HepG2 (cell line): Measurements from ENCODE around the gene RASSF7. TPM values are rescaled to one million over a fixed set of nuclear protein-coding genes. Genes with fewer than 3 reads are reported as not detected.

ENCODE experiments used
- GMEB1 ChIP-seq: sonication (generic); formaldehyde crosslinking; IDR thresholded peaks from 2 replicates; pipeline ENCODE4 v1.5.1; 2020; ENCODE audit warnings: missing genetic modification reagents, mild to moderate bottlenecking, borderline replicate concordance
- HIVEP1 ChIP-seq: sonication (generic); formaldehyde crosslinking; IDR thresholded peaks from 2 replicates; pipeline ENCODE4 v1.4.0; 2020; ENCODE audit warnings: mild to moderate bottlenecking, missing genetic modification reagents
- KDM2A ChIP-seq: sonication (generic); formaldehyde crosslinking; IDR thresholded peaks from 2 replicates; pipeline ENCODE4 v1.4.0; 2020; ENCODE audit warnings: low read depth, missing genetic modification reagents, borderline replicate concordance
- NFAT5 ChIP-seq: sonication (generic); formaldehyde crosslinking; IDR thresholded peaks from 2 replicates; pipeline ENCODE4 v1.4.0; 2020; ENCODE audit warnings: missing genetic modification reagents
- NKX3-1 ChIP-seq: sonication (generic); formaldehyde crosslinking; IDR thresholded peaks from 2 replicates; pipeline ENCODE4 v1.5.0; 2020; ENCODE audit warnings: missing genetic modification reagents
- RBFOX2 ChIP-seq: fragments of 200-400 bp; formaldehyde crosslinking; IDR thresholded peaks from 2 replicates; pipeline ENCODE4 v1.6.1; 2017; ENCODE audit warnings: low read depth, mild to moderate bottlenecking, low read length
- SAP130 ChIP-seq: IDR thresholded peaks from 2 replicates; pipeline ENCODE4 v1.6.1; 2016; ENCODE audit warnings: low read depth
- YEATS2 ChIP-seq: sonication (generic); formaldehyde crosslinking; IDR thresholded peaks from 2 replicates; pipeline ENCODE4 v1.4.0; 2020; ENCODE audit warnings: missing genetic modification reagents, borderline replicate concordance
- ZBTB7A ChIP-seq: sonication (generic); formaldehyde crosslinking; IDR thresholded peaks from 2 replicates; pipeline ENCODE4 v1.8.0; 2022; ENCODE audit warnings: mild to moderate bottlenecking, missing genetic modification reagents
- ZFY ChIP-seq: sonication (generic); formaldehyde crosslinking; IDR thresholded peaks from 2 replicates; pipeline ENCODE4 v1.4.0; 2020; ENCODE audit warnings: missing genetic modification reagents
- ZMYM2 ChIP-seq: sonication (generic); formaldehyde crosslinking; IDR thresholded peaks from 2 replicates; pipeline ENCODE4 v1.8.0; 2022; ENCODE audit warnings: mild to moderate bottlenecking, missing genetic modification reagents
- ZNF383 ChIP-seq: sonication (generic); formaldehyde crosslinking; IDR thresholded peaks from 2 replicates; pipeline ENCODE4 v1.4.0; 2020; ENCODE audit warnings: missing genetic modification reagents, mild to moderate bottlenecking, borderline replicate concordance
- ZNF775 ChIP-seq: sonication (generic); formaldehyde crosslinking; IDR thresholded peaks from 2 replicates; pipeline ENCODE4 v1.4.0; 2020; ENCODE audit warnings: missing genetic modification reagents, mild to moderate bottlenecking, moderate library complexity, borderline replicate concordance
- polyA plus RNA-seq, 8 experiments: library from polyadenylated mRNA; depleted of rRNA in 3 of 8; stranded (reverse) in 7 of 8; unstranded in 1 of 8; fragments of >200 nt; fragmentation: Illumina TruSeq in 4 of 8; extraction: Trizol in 4 of 8; gene quantifications; 2 replicates each; pipeline versions ENCODE4 v1.2.1 to v1.2.3, GENCODE V29; 2011 to 2016; ENCODE audit warnings: low read depth in 4 of 8, missing spikeins in 1 of 8, mixed read lengths in 1 of 8; ENCODE audit not compliant: insufficient read depth in 1 of 8
- total RNA-seq, 5 experiments: library from RNA; depleted of rRNA; stranded (reverse); fragments of >200 nt; fragmentation: Illumina TruSeq; extraction: Trizol; gene quantifications; 2 replicates each; pipeline ENCODE4 v1.2.3, GENCODE V29; 2016; ENCODE audit warnings: low read depth in 1 of 5
- TF ChIP-seq, protein P1 (sequence below): sonication (generic); formaldehyde crosslinking; IDR thresholded peaks from 2 replicates; pipeline ENCODE4 v1.4.0; 2020; ENCODE audit warnings: mild to moderate bottlenecking, missing genetic modification reagents
- TF ChIP-seq, protein P2 (sequence below): sonication (generic); formaldehyde crosslinking; IDR thresholded peaks from 2 replicates; pipeline ENCODE4 v1.4.0; 2020; ENCODE audit warnings: missing genetic modification reagents
- TF ChIP-seq, protein P3 (sequence below): sonication (generic); formaldehyde crosslinking; IDR thresholded peaks from 2 replicates; pipeline ENCODE4 v1.8.0; 2022; ENCODE audit warnings: missing genetic modification reagents, mild to moderate bottlenecking, borderline replicate concordance

Gene RASSF7
- total and polyA plus RNA-seq, 2 of the 13 experiments (the other 11 are each of a cell fraction or from before 2014, with no cell fraction given), result 20.2 to 28.6 TPM

GRCh38 chr11:567629-568292, 7.0 kb downstream of the RASSF7 start (continued):
- no peak for TF ChIP-seq NFAT5 (CRISPR knock-in tag)
- TF ChIP-seq YEATS2, result peak; percentile 17; the same call in 1 of the 2 replicates
- peak; percentile 40; the same call in 1 of the 2 replicates for TF ChIP-seq ZBTB7A (CRISPR knock-in tag)
- peak; percentile 34 for TF ChIP-seq SAP130 (CRISPR knock-in tag)
- TF ChIP-seq, protein P1, sequence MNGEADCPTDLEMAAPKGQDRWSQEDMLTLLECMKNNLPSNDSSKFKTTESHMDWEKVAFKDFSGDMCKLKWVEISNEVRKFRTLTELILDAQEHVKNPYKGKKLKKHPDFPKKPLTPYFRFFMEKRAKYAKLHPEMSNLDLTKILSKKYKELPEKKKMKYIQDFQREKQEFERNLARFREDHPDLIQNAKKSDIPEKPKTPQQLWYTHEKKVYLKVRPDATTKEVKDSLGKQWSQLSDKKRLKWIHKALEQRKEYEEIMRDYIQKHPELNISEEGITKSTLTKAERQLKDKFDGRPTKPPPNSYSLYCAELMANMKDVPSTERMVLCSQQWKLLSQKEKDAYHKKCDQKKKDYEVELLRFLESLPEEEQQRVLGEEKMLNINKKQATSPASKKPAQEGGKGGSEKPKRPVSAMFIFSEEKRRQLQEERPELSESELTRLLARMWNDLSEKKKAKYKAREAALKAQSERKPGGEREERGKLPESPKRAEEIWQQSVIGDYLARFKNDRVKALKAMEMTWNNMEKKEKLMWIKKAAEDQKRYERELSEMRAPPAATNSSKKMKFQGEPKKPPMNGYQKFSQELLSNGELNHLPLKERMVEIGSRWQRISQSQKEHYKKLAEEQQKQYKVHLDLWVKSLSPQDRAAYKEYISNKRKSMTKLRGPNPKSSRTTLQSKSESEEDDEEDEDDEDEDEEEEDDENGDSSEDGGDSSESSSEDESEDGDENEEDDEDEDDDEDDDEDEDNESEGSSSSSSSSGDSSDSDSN (CRISPR knock-in tag), result peak; percentile 27; the same call in 1 of the 2 replicates
- TF ChIP-seq GMEB1 (CRISPR knock-in tag), result no peak
- TF ChIP-seq ZFY (CRISPR knock-in tag), result no peak
- TF ChIP-seq, protein P2, sequence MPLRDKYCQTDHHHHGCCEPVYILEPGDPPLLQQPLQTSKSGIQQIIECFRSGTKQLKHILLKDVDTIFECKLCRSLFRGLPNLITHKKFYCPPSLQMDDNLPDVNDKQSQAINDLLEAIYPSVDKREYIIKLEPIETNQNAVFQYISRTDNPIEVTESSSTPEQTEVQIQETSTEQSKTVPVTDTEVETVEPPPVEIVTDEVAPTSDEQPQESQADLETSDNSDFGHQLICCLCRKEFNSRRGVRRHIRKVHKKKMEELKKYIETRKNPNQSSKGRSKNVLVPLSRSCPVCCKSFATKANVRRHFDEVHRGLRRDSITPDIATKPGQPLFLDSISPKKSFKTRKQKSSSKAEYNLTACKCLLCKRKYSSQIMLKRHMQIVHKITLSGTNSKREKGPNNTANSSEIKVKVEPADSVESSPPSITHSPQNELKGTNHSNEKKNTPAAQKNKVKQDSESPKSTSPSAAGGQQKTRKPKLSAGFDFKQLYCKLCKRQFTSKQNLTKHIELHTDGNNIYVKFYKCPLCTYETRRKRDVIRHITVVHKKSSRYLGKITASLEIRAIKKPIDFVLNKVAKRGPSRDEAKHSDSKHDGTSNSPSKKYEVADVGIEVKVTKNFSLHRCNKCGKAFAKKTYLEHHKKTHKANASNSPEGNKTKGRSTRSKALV (CRISPR knock-in tag), result no peak
- peak; percentile 60 for TF ChIP-seq RBFOX2
- no peak for TF ChIP-seq ZNF775 (CRISPR knock-in tag)
- 0 out of 2 replicates have a peak, but pooled peaks have one; percentile 18 for TF ChIP-seq ZNF383 (CRISPR knock-in tag)
- TF ChIP-seq, protein P3, sequence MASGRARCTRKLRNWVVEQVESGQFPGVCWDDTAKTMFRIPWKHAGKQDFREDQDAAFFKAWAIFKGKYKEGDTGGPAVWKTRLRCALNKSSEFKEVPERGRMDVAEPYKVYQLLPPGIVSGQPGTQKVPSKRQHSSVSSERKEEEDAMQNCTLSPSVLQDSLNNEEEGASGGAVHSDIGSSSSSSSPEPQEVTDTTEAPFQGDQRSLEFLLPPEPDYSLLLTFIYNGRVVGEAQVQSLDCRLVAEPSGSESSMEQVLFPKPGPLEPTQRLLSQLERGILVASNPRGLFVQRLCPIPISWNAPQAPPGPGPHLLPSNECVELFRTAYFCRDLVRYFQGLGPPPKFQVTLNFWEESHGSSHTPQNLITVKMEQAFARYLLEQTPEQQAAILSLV (CRISPR knock-in tag), result 0 out of 2 replicates have a peak, but pooled peaks have one; percentile 16
- TF ChIP-seq ZMYM2 (CRISPR knock-in tag), result no peak
- no peak for TF ChIP-seq HIVEP1 (CRISPR knock-in tag)
- TF ChIP-seq NKX3-1 (CRISPR knock-in tag), result 0 out of 2 replicates have a peak, but pooled peaks have one; percentile 6
- TF ChIP-seq KDM2A (CRISPR knock-in tag), result peak; percentile 38; the same call in 1 of the 2 replicates
